Measurements from ENCODE around the gene PPP2R2B. TPM values are rescaled to one million over a fixed set of nuclear protein-coding genes. Genes with fewer than 3 reads are reported as not detected.

Gene PPP2R2B
- total RNA-seq, 1 experiment from 2014 or later, result 9.1 TPM

- no peak for DNase-seq (ENCODE audit: low read depth)
Measured at GRCh38 chr5:146549615-146550014, 328.9 kb downstream of the PPP2R2B start.

- no peak for DNase-seq (ENCODE audit: low read depth)
Measured at GRCh38 chr5:146548781-146549449, 329.6 kb downstream of the PPP2R2B start.

GRCh38 chr5:146544232-146544631 is 334.3 kb downstream of the PPP2R2B start:
- no peak for DNase-seq (ENCODE audit: low read depth)

- peak; percentile 55 for DNase-seq (ENCODE audit: low read depth)
Measured at GRCh38 chr5:146541958-146542849, 336.4 kb downstream of the PPP2R2B start.

- peak; percentile 3 for DNase-seq (ENCODE audit: low read depth)
Measured at GRCh38 chr5:146540414-146540813, 338.1 kb downstream of the PPP2R2B start.

GRCh38 chr5:146539973-146540372 is 338.6 kb downstream of the PPP2R2B start:
- DNase-seq (ENCODE audit: low read depth), result no peak

GRCh38 chr5:146538432-146538831 is 340.1 kb downstream of the PPP2R2B start:
- no peak for DNase-seq (ENCODE audit: low read depth)

- no peak for DNase-seq (ENCODE audit: low read depth)
Measured at GRCh38 chr5:146533882-146534281, 344.7 kb downstream of the PPP2R2B start.

GRCh38 chr5:146533260-146533857 is 345.2 kb downstream of the PPP2R2B start:
- peak; percentile 69 for DNase-seq (ENCODE audit: low read depth)
